Activated gamma-delta T cell (primary cell): ENCODE results near the gene POLR1D.

Source experiments
- DNase-seq: peaks from one replicate; lab custom pipeline; 2025; lab: John Stamatoyannopoulos, UW
- total RNA-seq, 2 donors: gene quantifications; one replicate each; lab custom pipeline; 2026; lab: John Stamatoyannopoulos, UW

POLR1D gene
- 98.8 to 118 reads per million in 2 donors for total RNA-seq

- DNase-seq = peak; percentile 68
Observed at GRCh38 chr13:27621366-27622101, at the start of gene POLR1D. POLR1D (plus strand) TSS chr13:27621892; CDS start chr13:27621984, 92 bp downstream.

GRCh38 chr13:27572234-27572901 lies 49.3 kb upstream of the POLR1D start:
- no peak for DNase-seq

GRCh38 chr13:27573265-27573664 lies 48.4 kb upstream of the POLR1D start:
- no peak for DNase-seq

GRCh38 chr13:27574661-27575060 lies 47.0 kb upstream of the POLR1D start:
- DNase-seq = no peak

- DNase-seq = no peak
Observed at GRCh38 chr13:27578121-27579030, 43.3 kb upstream of the POLR1D start.

GRCh38 chr13:27583645-27584044 lies 38.0 kb upstream of the POLR1D start:
- no peak for DNase-seq

- no peak for DNase-seq
Observed at GRCh38 chr13:27587095-27587746, 34.5 kb upstream of the POLR1D start.

GRCh38 chr13:27588405-27588804 lies 33.3 kb upstream of the POLR1D start:
- no peak for DNase-seq

GRCh38 chr13:27592865-27593264 lies 28.8 kb upstream of the POLR1D start:
- no peak for DNase-seq

GRCh38 chr13:27593267-27593666 lies 28.4 kb upstream of the POLR1D start:
- no peak for DNase-seq

GRCh38 chr13:27595055-27595811 lies 26.5 kb upstream of the POLR1D start:
- DNase-seq = no peak

- DNase-seq = no peak
Observed at GRCh38 chr13:27599096-27599495, 22.6 kb upstream of the POLR1D start.

GRCh38 chr13:27599845-27600553 lies 21.7 kb upstream of the POLR1D start:
- DNase-seq = no peak

- no peak for DNase-seq
Observed at GRCh38 chr13:27600711-27601110, 21.0 kb upstream of the POLR1D start.

- DNase-seq = no peak
Observed at GRCh38 chr13:27601208-27601607, 20.5 kb upstream of the POLR1D start.

GRCh38 chr13:27601803-27602202 lies 19.9 kb upstream of the POLR1D start:
- no peak for DNase-seq

- no peak for DNase-seq
Observed at GRCh38 chr13:27605099-27605498, 16.6 kb upstream of the POLR1D start.

GRCh38 chr13:27605610-27606200 lies 16.0 kb upstream of the POLR1D start:
- DNase-seq = no peak

- DNase-seq = no peak
Observed at GRCh38 chr13:27607125-27607524, 14.6 kb upstream of the POLR1D start.

- no peak for DNase-seq
Observed at GRCh38 chr13:27613628-27614027, 8.1 kb upstream of the POLR1D start.
